Measurements from ENCODE around the gene SEMA4C. TPM values are rescaled to one million over a fixed set of nuclear protein-coding genes. Genes with fewer than 3 reads are reported as not detected.

Gene SEMA4C
- total and polyA plus RNA-seq, 2 of the 4 experiments (the other 2 are of a cell fraction) = 15.8 to 24.3 TPM

DNA sequence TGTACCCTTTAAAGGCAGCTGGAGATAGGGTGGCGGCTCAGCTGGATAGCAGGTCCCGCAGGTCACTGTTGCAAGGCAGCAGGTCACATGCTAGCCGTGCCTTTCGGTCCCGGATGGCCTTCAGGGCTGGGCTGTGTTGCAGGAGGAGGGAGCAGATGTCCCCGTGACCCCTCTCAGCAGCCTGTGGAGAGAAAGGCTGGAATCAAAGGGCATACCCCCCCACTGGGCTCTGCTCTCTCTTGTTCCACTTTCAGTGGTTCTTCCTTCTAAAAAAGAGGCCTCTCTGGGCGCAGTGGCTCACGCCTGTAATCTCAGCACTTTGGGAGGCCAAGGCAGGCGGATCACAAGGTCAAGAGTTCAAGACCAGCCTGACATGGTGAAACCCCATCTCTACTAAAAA lies 21.6 kb downstream of the SEMA4C start:
- no peaks in the 10 kb centered on the region for H3K79me1 ChIP-seq (ENCODE audit: low read depth in 1 of 2, low read length in 2 of 2)
- H3K9ac ChIP-seq (ENCODE audit: low read depth, low read length) = no peak overlapping the region
- dilution Hi-C loops (cut with HindIII; ENCODE audit: low sequenced_read_pairs, unreplicated experiment) (no loop called here), in situ Hi-C loops (cut with MboI; ENCODE audit: low sequenced_read_pairs) (no loop called here), intact Hi-C loops (cut with micrococcal nuclease) (no loop called here)
- H3K9me3 ChIP-seq (ENCODE audit: control insufficient read depth, insufficient read depth, low read length) = no peaks in the 10 kb centered on the region
- H3K36me3 ChIP-seq (ENCODE audit: control insufficient read depth, insufficient read depth, low read length) = peaks cover 25% of the 10 kb centered on the region
- DNase-seq = no peak
- H2AFZ ChIP-seq (replicated peaks; ENCODE audit: low read length, poor library complexity) = no peak overlapping the region
- no peak overlapping the region for H2BK5ac ChIP-seq (ENCODE audit: low read depth, low read length, poor library complexity, severe bottlenecking)
- no peak overlapping the region for H3K23ac ChIP-seq (ENCODE audit: low read depth, low read length)
- no peak overlapping the region for H2AK5ac ChIP-seq (ENCODE audit: low read depth, low read length)
- TF ChIP-seq CHD1 (IDR thresholded peaks at IDR 0.05; ENCODE audit: low read depth, low read length) = no peak
- TF ChIP-seq MAZ (IDR thresholded peaks at IDR 0.05; ENCODE audit: borderline replicate concordance, low read depth, low read length) = no peak
- no peak for TF ChIP-seq CEBPB (IDR thresholded peaks at IDR 0.05; ENCODE audit: low read depth, low read length)
- TF ChIP-seq, protein P1, sequence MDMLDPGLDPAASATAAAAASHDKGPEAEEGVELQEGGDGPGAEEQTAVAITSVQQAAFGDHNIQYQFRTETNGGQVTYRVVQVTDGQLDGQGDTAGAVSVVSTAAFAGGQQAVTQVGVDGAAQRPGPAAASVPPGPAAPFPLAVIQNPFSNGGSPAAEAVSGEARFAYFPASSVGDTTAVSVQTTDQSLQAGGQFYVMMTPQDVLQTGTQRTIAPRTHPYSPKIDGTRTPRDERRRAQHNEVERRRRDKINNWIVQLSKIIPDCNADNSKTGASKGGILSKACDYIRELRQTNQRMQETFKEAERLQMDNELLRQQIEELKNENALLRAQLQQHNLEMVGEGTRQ (IDR thresholded peaks at IDR 0.05; ENCODE audit: low read depth, low read length) = no peak
- TF ChIP-seq SMC3 (IDR thresholded peaks at IDR 0.05; ENCODE audit: low read depth, low read length) = no peak
- no peak for TF ChIP-seq RCOR1 (IDR thresholded peaks at IDR 0.05; ENCODE audit: insufficient replicate concordance, low read length)
- no peak for TF ChIP-seq MXI1 (IDR thresholded peaks at IDR 0.05; ENCODE audit: borderline replicate concordance, low read depth, low read length)
- H4K91ac ChIP-seq (ENCODE audit: insufficient read depth, low read depth, low read length) = no peak overlapping the region
- H3K14ac ChIP-seq (replicated peaks; ENCODE audit: low read depth, low read length) = no peak overlapping the region
- no peak overlapping the region for H3K18ac ChIP-seq (ENCODE audit: low read depth, low read length)
- H2AK9ac ChIP-seq (replicated peaks; ENCODE audit: low read depth, low read length, poor library complexity) = no peak overlapping the region
- H4K20me1 ChIP-seq (ENCODE audit: insufficient read depth, low read length) = no peaks in the 10 kb centered on the region
- ChIA-PET CTCF (no interaction called here), POLR2A (ENCODE audit: unreplicated experiment) (no interaction called here)
- H2BK120ac ChIP-seq (ENCODE audit: low read depth, low read length) = no peak overlapping the region
- H2BK15ac ChIP-seq (ENCODE audit: low read depth, low read length) = no peak overlapping the region
- no peak overlapping the region for H3K4me2 ChIP-seq (ENCODE audit: low read depth, low read length)
- H2BK20ac ChIP-seq (ENCODE audit: low read depth, low read length) = no peak overlapping the region
- no peak overlapping the region for H4K8ac ChIP-seq (ENCODE audit: low read depth in 2 of 2, low read length in 2 of 2)
- no peak overlapping the region for H3K4ac ChIP-seq (ENCODE audit: low read depth, low read length)
- H3K27ac ChIP-seq (ENCODE audit: insufficient read depth, low read length) = no peak overlapping the region
- H3K4me3 ChIP-seq (ENCODE audit: insufficient read depth, low read depth, low read length) = no peak overlapping the region
- no peak overlapping the region for H3K56ac ChIP-seq (ENCODE audit: extremely low read depth, insufficient read depth, low read length)
- no TSS peak for BruUV-seq (replicated peaks)
- no peak for ATAC-seq (ENCODE audit: low read depth)
- no peaks in the 10 kb centered on the region for H3K27me3 ChIP-seq (ENCODE audit: control insufficient read depth, insufficient read depth, low read length)
- no peaks in the 10 kb centered on the region for H3K4me1 ChIP-seq (ENCODE audit: control insufficient read depth, insufficient read depth, low read length)
- 83% methylated on average over 1 of the region's 9 CpGs; no CpG with 5 or more reads in 1 of the 2 experiments for WGBS, 2 experiments (ENCODE audit: extremely low coverage in 2 of 2, insufficient read length in 1 of 2)
- no peaks in the 10 kb centered on the region for H3K9me1 ChIP-seq (ENCODE audit: insufficient read depth, low read length)
- no peak overlapping the region for H4K5ac ChIP-seq (ENCODE audit: low read depth, low read length)
